Testis (tissue), 2 donors: ENCODE results near the gene DCTN4.
"Not testable (repeated sequence)": the region's sequence is repeated elsewhere in the genome, so short reads cannot be mapped to it uniquely, and the experiment has no call there.

ENCODE experiments used
- POLR2A ChIP-seq: fragments of 450-650 bp; IDR thresholded peaks from one replicate; pipeline ENCODE4 v1.6.1; 2017; ENCODE audit warnings: antibody characterized with exemption, mild to moderate bottlenecking, moderate library complexity
- TF ChIP-seq, protein P1 (sequence below), 3 experiments: fragments of 450-650 bp in 2 of 3; fragments of 200-600 bp in 1 of 3; sonication (generic) in 1 of 3; IDR thresholded peaks; one replicate each; pipeline ENCODE4 v1.5.1; 2016 to 2019; ENCODE audit warnings: antibody characterized with exemption in 3 of 3, mild to moderate bottlenecking in 2 of 3, moderate library complexity in 1 of 3

DNA sequence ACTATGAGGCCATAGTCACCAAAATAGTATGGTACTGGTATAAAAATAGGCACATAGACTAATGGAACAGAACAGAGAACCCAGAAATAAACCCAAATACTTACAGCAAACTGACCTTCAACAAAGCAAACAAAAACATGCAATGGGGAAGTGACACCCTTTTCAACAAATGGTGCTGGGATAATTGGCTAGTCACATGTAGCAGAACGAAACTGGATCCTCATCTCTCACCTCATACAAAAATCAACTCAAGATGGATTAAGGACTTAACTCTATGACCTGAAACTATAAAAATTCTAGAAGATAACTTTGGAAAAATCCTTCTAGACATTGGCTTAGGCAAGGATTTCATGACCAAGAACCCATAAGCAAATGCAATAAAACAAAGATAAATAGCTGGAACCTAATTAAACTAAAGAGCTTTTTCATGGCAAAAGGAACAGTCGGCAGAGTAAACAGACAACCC lies 34.6 kb upstream of the DCTN4 start:
- TF ChIP-seq, protein P1, sequence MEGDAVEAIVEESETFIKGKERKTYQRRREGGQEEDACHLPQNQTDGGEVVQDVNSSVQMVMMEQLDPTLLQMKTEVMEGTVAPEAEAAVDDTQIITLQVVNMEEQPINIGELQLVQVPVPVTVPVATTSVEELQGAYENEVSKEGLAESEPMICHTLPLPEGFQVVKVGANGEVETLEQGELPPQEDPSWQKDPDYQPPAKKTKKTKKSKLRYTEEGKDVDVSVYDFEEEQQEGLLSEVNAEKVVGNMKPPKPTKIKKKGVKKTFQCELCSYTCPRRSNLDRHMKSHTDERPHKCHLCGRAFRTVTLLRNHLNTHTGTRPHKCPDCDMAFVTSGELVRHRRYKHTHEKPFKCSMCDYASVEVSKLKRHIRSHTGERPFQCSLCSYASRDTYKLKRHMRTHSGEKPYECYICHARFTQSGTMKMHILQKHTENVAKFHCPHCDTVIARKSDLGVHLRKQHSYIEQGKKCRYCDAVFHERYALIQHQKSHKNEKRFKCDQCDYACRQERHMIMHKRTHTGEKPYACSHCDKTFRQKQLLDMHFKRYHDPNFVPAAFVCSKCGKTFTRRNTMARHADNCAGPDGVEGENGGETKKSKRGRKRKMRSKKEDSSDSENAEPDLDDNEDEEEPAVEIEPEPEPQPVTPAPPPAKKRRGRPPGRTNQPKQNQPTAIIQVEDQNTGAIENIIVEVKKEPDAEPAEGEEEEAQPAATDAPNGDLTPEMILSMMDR (IDR thresholded peaks at IDR 0.05) = not testable (repeated sequence)
- TF ChIP-seq POLR2A = not testable (repeated sequence)
